ENCODE results near the gene RLF. TPM values are rescaled to one million over a fixed set of nuclear protein-coding genes. Genes with fewer than 3 reads are reported as not detected.

Gene RLF
- total RNA-seq, 3 donors from 2014 or later (not counting 1 experiment from before 2014, with no cell fraction given), result 25.6 to 29.7 (median 26.7) TPM

DNA sequence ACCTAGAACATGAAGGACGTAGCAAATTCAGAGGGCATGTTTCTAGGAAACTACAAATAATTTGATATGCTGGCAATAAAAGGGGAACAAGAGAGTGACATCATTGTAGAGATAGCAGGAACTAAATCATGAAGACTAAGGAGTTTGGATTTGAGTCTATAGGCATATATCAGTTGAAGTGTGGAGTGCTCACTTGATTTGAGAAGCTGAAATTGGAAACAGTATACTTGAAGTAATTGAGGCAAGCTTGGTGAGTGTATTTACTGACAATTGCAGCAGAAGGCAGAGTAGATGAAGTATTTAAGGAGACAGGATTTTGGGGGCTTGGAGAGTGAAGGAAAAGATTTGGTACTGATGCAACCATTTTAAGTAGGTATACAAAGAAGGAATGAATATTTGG, 80.2 kb downstream of the RLF start:
- Histone ChIP-seq H3K27ac (ENCODE audit: low read length) (no peak overlapping the region), H3K9me3 (ENCODE audit: control insufficient read depth, insufficient read depth, low read length) (no peaks in the 10 kb centered on the region), H3K27me3 (ENCODE audit: control insufficient read depth, insufficient read depth, low read length) (no peaks in the 10 kb centered on the region), H3K36me3 (ENCODE audit: control insufficient read depth, insufficient read depth, low read length) (peaks cover 26% of the 10 kb centered on the region), H3K4me3 (ENCODE audit: low read length) (no peak overlapping the region), H3K4me1 (ENCODE audit: control insufficient read depth, insufficient read depth, low read length) (no peaks in the 10 kb centered on the region)
- Mint-ChIP-seq H3K27me3 (ENCODE audit: low read depth in 2 of 2) (no peaks in the 10 kb centered on the region), H3K4me1 (peaks cover 6 to 11% of the 10 kb centered on the region in 2 donors), H3K27ac (peak overlapping the region; percentile 3 to 14), H3K9me3 (no peaks in the 10 kb centered on the region), H3K36me3 (peaks cover 12% of the 10 kb centered on the region), H3K4me3 (no peak overlapping the region)
- 83% methylated on average over 1 of the region's 1 CpG for WGBS (ENCODE audit: insufficient coverage)
- intact Hi-C loops (cut with micrococcal nuclease), result loop anchor here (5.0 kb wide), 1 partner anchor 44 kb away; no protein-coding TSS in a partner anchor
- no peak for DNase-seq
- ATAC-seq, result no peak
- TF ChIP-seq, protein P1, sequence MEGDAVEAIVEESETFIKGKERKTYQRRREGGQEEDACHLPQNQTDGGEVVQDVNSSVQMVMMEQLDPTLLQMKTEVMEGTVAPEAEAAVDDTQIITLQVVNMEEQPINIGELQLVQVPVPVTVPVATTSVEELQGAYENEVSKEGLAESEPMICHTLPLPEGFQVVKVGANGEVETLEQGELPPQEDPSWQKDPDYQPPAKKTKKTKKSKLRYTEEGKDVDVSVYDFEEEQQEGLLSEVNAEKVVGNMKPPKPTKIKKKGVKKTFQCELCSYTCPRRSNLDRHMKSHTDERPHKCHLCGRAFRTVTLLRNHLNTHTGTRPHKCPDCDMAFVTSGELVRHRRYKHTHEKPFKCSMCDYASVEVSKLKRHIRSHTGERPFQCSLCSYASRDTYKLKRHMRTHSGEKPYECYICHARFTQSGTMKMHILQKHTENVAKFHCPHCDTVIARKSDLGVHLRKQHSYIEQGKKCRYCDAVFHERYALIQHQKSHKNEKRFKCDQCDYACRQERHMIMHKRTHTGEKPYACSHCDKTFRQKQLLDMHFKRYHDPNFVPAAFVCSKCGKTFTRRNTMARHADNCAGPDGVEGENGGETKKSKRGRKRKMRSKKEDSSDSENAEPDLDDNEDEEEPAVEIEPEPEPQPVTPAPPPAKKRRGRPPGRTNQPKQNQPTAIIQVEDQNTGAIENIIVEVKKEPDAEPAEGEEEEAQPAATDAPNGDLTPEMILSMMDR (IDR thresholded peaks at IDR 0.05), result no peak

DNA sequence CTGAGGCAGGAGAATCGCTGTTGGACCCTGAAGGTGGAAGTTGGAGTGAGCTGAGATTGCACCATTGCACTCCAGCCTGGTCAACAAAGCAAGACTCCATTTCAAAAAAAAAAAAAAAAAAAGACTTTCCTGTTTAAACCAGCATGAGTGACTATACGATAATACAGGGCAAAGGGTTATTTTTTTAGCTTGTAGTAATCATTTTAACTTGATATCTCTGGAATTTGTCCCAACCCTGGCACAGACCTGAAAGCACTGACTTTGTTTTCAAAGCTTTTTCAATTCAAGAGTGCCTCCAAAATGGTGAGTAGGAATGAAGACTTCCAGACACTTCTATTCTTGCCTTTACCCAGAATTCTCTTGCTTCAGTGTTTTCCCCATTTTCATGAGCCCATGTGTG, 82.2 kb downstream of the RLF start:
- Histone ChIP-seq H3K9me3 (ENCODE audit: control insufficient read depth, insufficient read depth, low read length) (no peaks in the 10 kb centered on the region), H3K27ac (ENCODE audit: low read length) (no peak overlapping the region), H3K27me3 (ENCODE audit: control insufficient read depth, insufficient read depth, low read length) (no peaks in the 10 kb centered on the region), H3K4me3 (ENCODE audit: low read length) (no peak overlapping the region), H3K36me3 (ENCODE audit: control insufficient read depth, insufficient read depth, low read length) (peaks cover 6% of the 10 kb centered on the region), H3K4me1 (ENCODE audit: control insufficient read depth, insufficient read depth, low read length) (no peaks in the 10 kb centered on the region)
- Mint-ChIP-seq H3K4me1 (peaks cover 6 to 11% of the 10 kb centered on the region in 2 donors), H3K9me3 (no peaks in the 10 kb centered on the region), H3K36me3 (peaks cover 7% of the 10 kb centered on the region), H3K27ac (no peak overlapping the region), H3K4me3 (no peak overlapping the region), H3K27me3 (ENCODE audit: low read depth in 2 of 2) (no peaks in the 10 kb centered on the region)
- WGBS (ENCODE audit: insufficient coverage), result no CpG with 5 or more reads among the region's 2 CpGs
- intact Hi-C loops (cut with micrococcal nuclease), result loop anchor here (5.0 kb wide), 1 partner anchor 46 kb away; no protein-coding TSS in a partner anchor
- TF ChIP-seq, protein P1 (IDR thresholded peaks at IDR 0.05), result no peak
- no peak for DNase-seq
- ATAC-seq, result no peak

DNA sequence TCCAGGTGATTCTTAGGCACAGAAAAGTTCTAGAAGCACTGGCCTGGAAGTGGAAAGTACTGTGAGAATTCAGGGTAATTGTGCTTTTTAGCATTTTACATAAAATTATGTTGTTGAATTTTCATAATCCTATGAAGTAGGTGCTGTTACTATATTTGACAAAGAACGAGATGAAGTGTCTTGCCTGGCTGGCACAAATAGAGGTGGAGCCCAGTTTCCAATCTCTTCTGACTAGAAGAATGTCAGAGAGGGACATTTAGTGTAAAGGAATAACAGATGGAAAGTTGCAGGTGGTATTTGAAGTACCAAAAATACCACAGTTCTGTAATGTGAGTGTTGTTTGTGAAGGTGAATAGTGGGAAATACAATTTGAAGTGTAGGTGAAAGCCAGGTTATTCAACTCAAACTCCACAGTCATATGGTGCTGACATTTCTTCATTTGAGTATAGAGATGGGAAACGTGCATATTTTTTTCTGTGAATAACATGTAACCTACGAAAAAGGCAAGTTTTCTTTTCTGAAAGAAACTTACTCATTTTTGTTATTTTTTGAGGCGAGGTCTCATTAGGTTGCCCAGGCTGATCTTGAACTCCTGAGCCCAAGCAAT, 83.1 kb downstream of the RLF start:
- intact Hi-C loops (cut with micrococcal nuclease), result loop anchor here (5.0 kb wide), 1 partner anchor 47 kb away; no protein-coding TSS in a partner anchor
- ATAC-seq, result no peak

More for the DNA sequence above, 83.1 kb downstream of the RLF start:
- Histone ChIP-seq H3K4me1 (ENCODE audit: control insufficient read depth, insufficient read depth, low read length) (no peaks in the 10 kb centered on the region), H3K27ac (ENCODE audit: low read length) (no peak overlapping the region), H3K27me3 (ENCODE audit: control insufficient read depth, insufficient read depth, low read length) (no peaks in the 10 kb centered on the region), H3K4me3 (ENCODE audit: low read length) (no peak overlapping the region), H3K36me3 (ENCODE audit: control insufficient read depth, insufficient read depth, low read length) (peaks cover 3% of the 10 kb centered on the region), H3K9me3 (ENCODE audit: control insufficient read depth, insufficient read depth, low read length) (no peaks in the 10 kb centered on the region)
- 83% methylated on average over 4 of the region's 4 CpGs for WGBS (ENCODE audit: insufficient coverage)
- H3K27ac Mint-ChIP-seq, result no peak overlapping the region
- no peaks in the 10 kb centered on the region for H3K36me3 Mint-ChIP-seq
- no peak overlapping the region for H3K4me3 Mint-ChIP-seq
- no peaks in the 10 kb centered on the region for H3K27me3 Mint-ChIP-seq (ENCODE audit: low read depth in 2 of 2)
- DNase-seq, result no peak
- H3K9me3 Mint-ChIP-seq, result no peaks in the 10 kb centered on the region
- H3K4me1 Mint-ChIP-seq, result peaks cover 6 to 11% of the 10 kb centered on the region in 2 donors
- TF ChIP-seq, protein P1 (IDR thresholded peaks at IDR 0.05), result no peak

All from natural killer cell (primary cell).